Measurements from ENCODE around the gene CUEDC1.

Gene CUEDC1

DNA sequence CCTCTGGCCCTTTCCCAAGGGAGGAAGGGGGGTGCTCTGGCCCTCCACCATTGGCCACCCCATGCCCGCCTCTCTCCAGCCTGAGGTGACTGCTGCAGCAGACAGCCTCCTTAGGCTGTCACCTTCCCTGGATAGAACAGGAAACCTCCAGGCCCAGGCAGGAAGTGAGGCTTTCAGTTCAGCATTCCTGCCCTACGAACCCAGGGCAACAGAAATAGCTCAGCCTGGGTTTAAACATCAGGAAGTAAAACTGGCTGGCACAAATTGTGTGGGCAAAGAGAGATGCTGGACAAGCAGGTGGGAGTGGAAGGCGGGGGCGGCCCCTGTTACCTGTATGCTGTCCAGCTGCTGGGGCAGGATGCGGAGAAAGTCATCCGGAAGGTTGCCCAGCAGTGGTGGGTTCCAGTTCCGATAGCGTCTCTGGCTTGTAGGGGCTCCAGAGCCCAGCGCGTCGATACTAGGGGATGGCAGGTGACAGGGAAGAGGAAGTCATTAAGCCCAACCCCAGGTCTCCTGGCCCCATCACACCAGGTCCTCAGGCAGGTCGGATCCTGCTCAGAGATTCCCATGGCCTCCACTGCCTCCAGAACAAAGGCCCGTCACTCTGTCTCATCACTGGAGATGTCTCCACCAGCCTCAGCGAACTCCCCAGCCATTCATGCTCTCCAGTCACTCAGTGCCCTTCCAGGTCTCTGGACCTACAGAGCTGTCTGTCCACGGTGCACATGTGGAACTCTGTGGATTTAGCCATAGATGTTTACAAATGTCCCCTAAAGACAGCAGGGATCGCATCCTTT is 81.8 kb downstream of the CUEDC1 start:
- intact Hi-C loops (cut with DNase I) = no loop called here
- DNase-seq = no peak

GRCh38 chr17:57872536-57872935 is 82.7 kb downstream of the CUEDC1 start:
- intact Hi-C loops (cut with DNase I) = no loop called here
- DNase-seq = no peak

DNA sequence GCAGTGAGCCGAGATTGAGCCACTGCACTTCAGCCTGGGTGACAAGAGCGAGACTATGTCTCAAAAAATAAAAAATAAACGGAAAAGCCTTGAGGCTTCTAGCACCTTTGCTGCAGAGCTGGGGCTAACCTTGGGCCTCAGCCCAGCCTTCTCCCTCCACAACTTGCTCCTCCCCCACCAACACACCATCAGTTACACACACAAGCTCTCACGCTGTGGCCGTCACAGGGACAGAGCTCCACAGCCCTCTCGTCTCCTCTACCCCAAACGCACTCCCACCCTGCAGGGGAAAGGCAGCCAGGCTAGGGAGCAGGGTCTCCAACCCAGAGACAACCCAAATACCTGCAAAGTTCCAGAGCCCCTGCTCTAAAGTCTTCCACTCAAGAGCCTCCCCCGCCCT is 83.3 kb downstream of the CUEDC1 start:
- intact Hi-C loops (cut with DNase I) = no loop called here
- no peak for DNase-seq

DNA sequence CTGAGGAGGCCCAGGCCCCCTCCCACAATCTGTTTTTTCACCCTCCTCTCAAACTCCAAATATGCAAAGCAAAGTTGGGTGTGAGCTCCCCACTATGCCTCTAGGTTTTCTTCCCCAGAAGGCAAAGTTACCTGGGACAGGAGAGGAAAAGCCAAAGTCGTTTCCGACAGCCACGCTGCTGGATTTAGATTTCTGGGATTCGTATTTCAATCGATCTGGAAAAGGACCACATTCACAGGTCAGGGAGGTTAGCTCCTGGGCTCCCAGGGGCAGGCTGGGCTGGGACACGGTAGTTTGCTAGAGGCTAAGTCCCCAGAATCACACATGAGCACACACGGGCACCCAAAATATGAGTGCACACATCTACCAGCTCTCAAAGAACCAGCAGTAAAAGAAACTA is 84.1 kb downstream of the CUEDC1 start:
- intact Hi-C loops (cut with DNase I) = no loop called here
- DNase-seq = no peak

- DNase-seq = no peak
- intact Hi-C loops (cut with DNase I) = no loop called here
Measured at GRCh38 chr17:57870283-57870635, 85.0 kb downstream of the CUEDC1 start.

DNA sequence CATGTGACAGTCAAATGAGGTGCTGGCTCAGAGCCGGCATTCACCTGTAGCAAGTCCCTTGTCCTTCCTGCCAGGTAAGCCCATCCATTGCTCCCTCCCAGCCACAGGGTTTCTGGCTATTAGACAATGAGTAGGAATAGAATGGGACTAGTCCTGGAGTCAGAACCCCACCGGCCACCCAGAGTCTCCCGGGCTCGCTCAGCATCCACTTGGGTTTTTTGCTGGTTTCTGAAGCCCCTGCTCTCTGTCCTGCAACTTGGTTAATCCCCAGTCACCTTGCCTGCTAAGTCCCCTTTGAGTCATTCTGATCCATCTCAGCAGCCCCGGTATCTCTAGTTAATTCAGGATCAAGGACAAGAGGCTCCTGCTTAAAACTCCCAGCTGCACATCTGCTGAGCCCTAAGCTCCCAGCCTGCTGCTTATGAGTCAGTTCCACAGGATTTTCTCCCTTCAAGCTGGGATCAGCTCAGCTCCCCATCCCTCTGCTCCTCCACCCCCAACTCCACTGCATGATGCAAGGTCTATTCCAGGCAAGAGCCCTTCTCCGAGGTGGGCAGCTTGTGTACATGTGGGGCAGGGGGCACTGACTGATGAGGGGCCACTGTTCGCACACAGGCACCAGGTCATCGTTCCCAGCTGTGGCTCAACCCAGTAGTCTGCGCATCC is 85.5 kb downstream of the CUEDC1 start:
- DNase-seq = peak in 16 of 42 donors; percentile 37 to 80 (median 59)
- intact Hi-C loops (cut with DNase I) = no loop called here

- intact Hi-C loops (cut with DNase I) = no loop called here
Measured at GRCh38 chr17:57868910-57869616, 86.1 kb downstream of the CUEDC1 start.

DNA sequence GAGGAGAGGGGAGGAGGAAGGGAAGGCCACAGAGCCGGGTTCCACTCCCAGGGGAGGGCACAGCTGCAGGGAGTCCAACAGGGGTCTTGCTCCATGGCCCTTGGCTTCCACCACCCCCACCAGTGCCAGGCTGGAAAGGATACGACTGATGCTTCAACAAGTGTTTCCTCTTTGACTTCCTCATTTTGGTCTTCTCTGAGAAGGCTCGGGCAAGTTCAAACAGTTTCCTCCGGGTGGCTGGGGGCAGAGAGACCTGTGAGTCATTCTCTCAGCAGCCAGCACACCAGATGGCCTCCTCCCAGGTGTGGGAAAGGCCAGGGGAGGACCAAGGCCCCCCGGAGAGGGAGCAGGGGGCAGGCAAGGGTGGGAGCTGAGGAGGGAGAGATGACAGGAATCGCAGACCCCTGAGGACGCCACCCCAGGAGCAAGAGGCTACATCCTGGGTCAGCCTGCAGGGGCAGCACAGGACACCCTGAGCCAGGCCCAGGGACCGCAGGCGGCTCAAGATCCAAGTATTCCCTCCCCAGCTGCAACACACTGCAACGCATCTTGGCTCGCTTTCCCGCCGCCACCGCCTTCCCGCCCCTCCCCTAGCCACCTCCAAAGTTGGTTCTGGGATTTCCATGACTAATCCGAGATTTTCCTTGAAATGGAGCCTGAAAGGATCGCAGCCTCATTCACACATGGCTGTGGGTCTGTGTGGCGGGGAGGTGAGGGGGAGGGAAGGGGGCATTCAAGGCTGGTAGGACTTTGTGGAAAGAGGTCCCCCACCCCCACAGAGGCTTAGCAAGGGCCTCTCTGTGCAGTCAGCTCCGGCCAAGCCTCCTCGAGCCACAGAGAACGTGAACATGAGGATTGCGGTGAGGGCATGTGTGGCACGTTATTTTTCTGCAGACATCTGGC is 87.0 kb downstream of the CUEDC1 start:
- intact Hi-C loops (cut with DNase I) = no loop called here
- DNase-seq = peak in 10 of 42 donors; percentile 22 to 80 (median 48)

More at GRCh38 chr17:57868910-57869616, 86.1 kb downstream of the CUEDC1 start:
- peak in 1 of 42 donors; percentile 36 for DNase-seq

- no peak for DNase-seq
- intact Hi-C loops (cut with DNase I) = no loop called here
Measured at GRCh38 chr17:57867126-57867525, 88.1 kb downstream of the CUEDC1 start.

- no peak for DNase-seq
- intact Hi-C loops (cut with DNase I) = no loop called here
Measured at GRCh38 chr17:57866723-57867122, 88.5 kb downstream of the CUEDC1 start.

DNA sequence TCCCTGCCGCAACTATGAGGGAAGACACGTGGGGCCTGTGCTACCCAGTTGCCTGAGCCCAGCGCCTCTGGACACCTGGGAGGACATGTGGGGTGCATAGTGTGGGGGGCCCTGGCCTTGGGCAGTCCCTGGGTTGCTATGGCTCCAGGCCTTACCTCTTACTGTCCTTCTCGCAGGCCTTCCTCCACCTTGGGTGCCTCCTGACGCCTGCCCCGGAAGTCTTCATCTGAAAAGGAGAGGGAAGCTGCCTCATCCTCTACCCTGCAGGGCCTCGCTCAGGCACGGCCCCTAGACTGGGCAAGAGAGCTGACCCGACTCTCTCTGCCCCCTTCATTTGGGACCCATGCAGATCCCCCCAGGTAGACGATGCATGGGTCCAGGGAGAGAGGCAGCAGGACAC is 88.9 kb downstream of the CUEDC1 start:
- DNase-seq = no peak
- intact Hi-C loops (cut with DNase I) = no loop called here

GRCh38 chr17:57864273-57864672 is 90.9 kb downstream of the CUEDC1 start:
- DNase-seq = no peak
- intact Hi-C loops (cut with DNase I) = loop anchor here (5.0 kb wide), 1 partner anchor 133 kb away; no protein-coding TSS in a partner anchor

DNA sequence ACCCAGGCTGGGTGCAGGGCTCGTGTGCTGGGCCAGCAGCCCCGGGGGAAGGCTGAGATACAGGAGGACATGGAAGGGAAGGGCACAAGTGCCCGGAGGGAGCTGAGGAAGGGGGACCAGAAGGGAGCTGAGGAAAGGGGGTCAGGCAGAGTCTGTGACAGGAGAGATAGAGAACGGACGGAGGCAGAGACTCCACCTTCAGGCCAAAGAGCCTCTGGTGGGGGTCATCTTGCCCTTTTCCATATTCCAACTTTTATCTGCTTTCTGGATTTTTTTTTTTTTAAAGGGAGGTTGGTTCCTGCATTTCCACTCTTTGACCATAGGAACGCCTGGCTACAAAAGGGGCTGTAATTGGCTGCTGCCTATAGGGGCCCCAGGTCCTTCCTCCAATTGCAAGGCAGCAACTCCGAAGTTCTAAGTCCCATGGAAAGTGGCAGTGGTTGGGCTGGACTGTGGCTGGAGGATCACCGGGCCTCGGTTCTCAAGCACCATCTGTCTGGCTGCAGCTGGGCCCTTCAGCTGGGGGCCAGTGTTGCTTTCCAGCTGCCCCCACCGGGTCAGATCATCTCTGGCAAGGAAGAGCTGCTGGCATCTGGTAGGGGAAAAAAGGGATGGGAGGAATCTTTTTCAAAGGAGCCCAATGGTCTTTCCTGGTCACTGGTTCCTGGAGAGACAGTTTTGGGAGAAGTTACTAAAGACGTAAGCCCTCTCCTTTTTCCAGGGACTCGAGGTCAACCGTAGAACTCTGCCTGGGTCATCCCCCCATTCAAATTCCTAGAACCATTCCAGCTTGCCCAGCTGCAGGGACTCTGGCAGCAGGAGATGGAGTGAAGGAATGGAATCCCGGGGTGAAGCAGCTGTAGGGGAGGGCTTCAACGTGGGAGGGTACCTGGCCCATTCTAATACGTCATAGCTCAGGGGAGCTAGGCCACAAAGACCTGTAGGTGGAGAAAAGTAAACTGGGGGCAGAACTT is 92.2 kb downstream of the CUEDC1 start:
- intact Hi-C loops (cut with DNase I) = loop anchor here (5.0 kb wide), 1 partner anchor 134 kb away; no protein-coding TSS in a partner anchor
- DNase-seq = peak in 41 of 42 donors; percentile 44 to 89 (median 73)

DNA sequence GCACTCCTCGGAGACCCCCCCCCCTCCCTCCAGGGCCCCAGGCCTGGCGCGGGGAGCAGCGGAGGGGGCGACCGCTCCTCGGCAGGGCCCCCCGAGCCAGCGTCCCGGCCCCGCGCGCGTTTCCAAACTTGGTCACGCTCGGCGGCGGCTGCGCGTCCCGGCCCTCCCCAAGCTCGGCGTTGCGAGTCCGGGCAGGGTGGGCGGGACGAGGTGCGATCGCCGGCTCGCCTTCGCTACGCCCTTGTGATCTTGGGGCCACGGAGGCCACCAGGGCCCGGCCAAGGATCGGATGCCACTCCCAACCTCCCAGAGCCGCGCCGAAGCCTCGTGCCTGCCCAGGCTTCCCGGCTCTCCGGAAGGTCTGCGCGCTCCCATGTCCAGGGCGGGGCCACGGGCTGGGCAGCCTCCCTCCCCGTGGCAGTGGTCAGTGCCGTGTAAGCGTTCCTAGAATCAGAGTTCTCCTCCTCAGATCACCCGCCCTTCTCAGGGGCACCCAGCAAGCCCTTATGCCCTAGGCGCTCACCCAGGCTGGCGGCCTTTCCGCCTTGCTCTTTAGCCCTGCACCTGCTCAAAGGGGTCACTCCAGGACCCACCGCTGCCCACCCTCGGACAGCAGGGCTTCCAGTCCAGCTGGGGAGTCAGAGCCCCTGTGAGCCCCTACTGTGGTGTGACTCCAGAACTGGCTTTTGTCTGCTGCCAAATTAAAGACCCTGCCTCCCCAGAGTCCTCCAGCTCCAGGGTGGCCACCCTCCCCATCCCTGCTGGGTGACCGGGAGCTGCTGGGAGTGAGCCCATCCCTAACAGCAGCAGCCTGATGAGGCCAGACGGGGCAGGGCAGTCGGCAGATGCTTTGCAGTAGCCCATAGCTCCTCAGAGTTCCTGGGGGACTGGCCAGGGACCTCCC is 93.2 kb downstream of the CUEDC1 start:
- intact Hi-C loops (cut with DNase I) = loop anchor here (5.0 kb wide), 1 partner anchor 135 kb away; no protein-coding TSS in a partner anchor
- peak in 33 of 42 donors; percentile 29 to 74 (median 54) for DNase-seq

DNA sequence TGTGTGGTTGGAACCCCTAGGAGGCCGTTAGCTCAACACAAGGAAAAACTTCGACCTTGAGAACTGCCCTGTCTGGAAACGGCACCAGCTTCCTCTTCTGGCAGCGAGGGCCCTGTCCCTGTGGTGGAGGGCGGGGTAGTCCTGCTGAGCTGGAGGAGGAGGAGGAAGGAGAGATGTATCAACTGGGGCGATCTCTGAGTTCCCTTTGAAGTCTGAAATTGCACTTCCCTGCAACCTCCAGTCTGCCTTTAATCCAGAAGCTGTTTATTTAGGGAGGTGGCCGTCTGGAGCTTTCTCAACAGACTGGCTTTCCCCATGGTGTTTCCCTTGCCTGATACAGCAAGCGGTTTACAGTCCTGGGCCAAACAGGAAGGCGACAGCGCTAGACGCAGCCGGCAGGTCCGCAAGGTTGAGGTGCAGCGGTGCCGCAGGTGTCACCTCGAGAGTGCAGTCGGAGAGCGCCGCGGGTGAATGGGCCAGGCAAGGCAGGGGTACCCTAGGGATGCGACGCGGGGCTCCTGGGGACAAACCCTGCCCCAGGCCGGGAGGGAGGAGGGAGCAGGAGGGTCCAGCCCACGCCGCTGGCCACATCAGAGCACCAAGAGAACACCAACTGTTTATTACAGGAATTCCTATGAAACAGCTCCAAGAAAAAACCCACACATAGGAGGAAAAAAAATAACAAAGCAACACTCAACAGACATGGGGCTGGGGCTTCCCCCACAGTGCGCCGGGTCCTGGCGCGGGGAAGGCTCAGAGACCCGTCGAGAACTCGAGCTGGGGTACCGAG is 94.0 kb downstream of the CUEDC1 start:
- peak in 14 of 42 donors; percentile 25 to 75 (median 53) for DNase-seq
- intact Hi-C loops (cut with DNase I) = loop anchor here (5.0 kb wide), 1 partner anchor 136 kb away; no protein-coding TSS in a partner anchor

Measured in head of caudate nucleus (tissue), 42 donors.